ENCODE results near the gene DEFB112.

Gene DEFB112

DNA sequence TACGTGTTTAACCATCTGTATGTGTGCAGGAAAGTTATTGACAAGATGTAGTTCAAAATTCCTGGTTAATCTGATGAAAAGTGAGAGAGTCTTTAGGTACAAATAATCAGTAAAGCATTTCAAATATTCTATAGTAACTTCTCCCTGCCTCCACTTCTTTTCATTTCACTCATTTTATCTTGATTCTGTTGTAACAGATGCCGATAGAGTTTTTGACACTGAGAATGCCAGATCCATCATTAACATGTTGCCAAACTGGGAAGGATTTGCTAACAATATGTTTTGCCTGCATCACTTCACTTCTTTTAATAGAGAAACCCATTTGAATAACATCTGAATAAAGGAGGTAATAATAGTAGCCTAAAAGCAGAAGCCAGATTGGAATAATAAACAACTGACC is 20.4 kb upstream of the DEFB112 start:
- no peak for TF ChIP-seq CTCF (IDR thresholded peaks at IDR 0.05; ENCODE audit: low read depth, low read length)
- DNase-seq (ENCODE audit: low read depth, low spot score), result no peak
- in situ Hi-C loops (cut with HindIII; ENCODE audit: low sequenced_read_pairs), result no loop called here
- H3K4me3 ChIP-seq (ENCODE audit: low read depth, low read length), result no peak overlapping the region

DNA sequence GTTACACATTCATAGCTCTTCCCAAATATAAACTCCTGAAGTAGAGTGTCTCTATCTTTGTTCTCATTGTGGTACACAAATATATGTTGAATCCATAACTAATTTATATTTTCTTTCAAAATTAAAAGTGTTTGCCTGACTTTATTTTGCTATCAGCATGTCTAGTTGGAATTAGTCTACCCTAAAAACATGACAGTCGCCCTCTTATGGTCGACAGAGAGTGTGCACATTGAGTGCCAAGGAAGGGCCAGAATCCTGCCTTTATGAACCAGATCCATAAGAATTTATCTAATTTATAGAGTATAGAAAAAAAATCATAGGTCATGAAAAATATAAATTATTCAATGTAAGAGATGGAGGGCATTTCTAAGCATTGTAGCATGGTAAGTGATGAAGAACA is 12.3 kb upstream of the DEFB112 start:
- H3K4me3 ChIP-seq (ENCODE audit: low read depth, low read length), result no peak overlapping the region
- DNase-seq (ENCODE audit: low read depth, low spot score), result no peak
- no peak for TF ChIP-seq CTCF (IDR thresholded peaks at IDR 0.05; ENCODE audit: low read depth, low read length)
- in situ Hi-C loops (cut with HindIII; ENCODE audit: low sequenced_read_pairs), result no loop called here

- TF ChIP-seq CTCF (IDR thresholded peaks at IDR 0.05; ENCODE audit: low read depth, low read length), result no peak
- no peak for DNase-seq (ENCODE audit: low read depth, low spot score)
- H3K4me3 ChIP-seq (ENCODE audit: low read depth, low read length), result no peak overlapping the region
- in situ Hi-C loops (cut with HindIII; ENCODE audit: low sequenced_read_pairs), result no loop called here
Measured at GRCh38 chr6:50056242-50056641, 6.5 kb upstream of the DEFB112 start.

DNA sequence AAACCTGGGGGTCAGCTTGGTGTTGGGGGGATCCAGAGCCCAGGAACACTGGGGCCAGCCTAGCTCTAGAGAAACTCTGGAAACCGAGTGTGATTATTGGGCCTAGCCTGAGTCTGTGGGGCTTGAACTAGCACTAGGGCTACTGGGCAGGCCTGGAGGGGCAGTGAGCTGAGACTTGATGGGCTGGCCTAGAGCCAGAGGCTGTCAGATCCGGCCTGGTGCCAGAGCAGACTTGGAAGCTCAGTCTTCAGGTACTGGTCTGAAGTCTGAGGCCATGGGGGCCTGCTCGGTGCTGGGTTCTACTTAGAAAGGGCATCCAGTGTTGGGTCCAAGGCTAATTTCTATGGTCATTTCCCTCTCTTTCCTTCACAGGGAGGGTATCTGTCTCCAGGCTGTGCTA is 2.7 kb downstream of the DEFB112 start:
- H3K4me3 ChIP-seq (ENCODE audit: low read depth, low read length), result no peak overlapping the region
- in situ Hi-C loops (cut with HindIII; ENCODE audit: low sequenced_read_pairs), result no loop called here
- TF ChIP-seq CTCF (IDR thresholded peaks at IDR 0.05; ENCODE audit: low read depth, low read length), result no peak
- no peak for DNase-seq (ENCODE audit: low read depth, low spot score)

- in situ Hi-C loops (cut with HindIII; ENCODE audit: low sequenced_read_pairs), result no loop called here
- peak; percentile 22 for TF ChIP-seq CTCF (IDR thresholded peaks at IDR 0.05; ENCODE audit: low read depth, low read length)
- no peak for DNase-seq (ENCODE audit: low read depth, low spot score)
- no peak overlapping the region for H3K4me3 ChIP-seq (ENCODE audit: low read depth, low read length)
Measured at GRCh38 chr6:50030777-50031562, 18.8 kb downstream of the DEFB112 start.

- DNase-seq (ENCODE audit: low read depth, low spot score), result no peak
- in situ Hi-C loops (cut with HindIII; ENCODE audit: low sequenced_read_pairs), result no loop called here
- no peak for TF ChIP-seq CTCF (IDR thresholded peaks at IDR 0.05; ENCODE audit: low read depth, low read length)
- no peak overlapping the region for H3K4me3 ChIP-seq (ENCODE audit: low read depth, low read length)
Measured at GRCh38 chr6:50030350-50030749, 19.4 kb downstream of the DEFB112 start.
